Cardiac fibroblast (primary cell): Measurements from ENCODE around the gene CBX6.

Experiments used
- DNase-seq, 2 donors: peaks; one replicate each; pipeline versions ENCODE4 v3.0.0 to v3.0.0-alpha.2; 2010; ENCODE audit warnings: low read depth in 2 of 2
- H3K4me3 ChIP-seq, 2 donors: replicated peaks in 1 of 2; 1 replicate in 1 of 2; 2 replicates in 1 of 2; pipeline ENCODE4 v1.5.1; 2011; ENCODE audit warnings: low read depth in 2 of 2, low read length in 2 of 2, mild to moderate bottlenecking in 2 of 2, moderate library complexity in 1 of 2
- CTCF ChIP-seq: IDR thresholded peaks from one replicate; pipeline ENCODE4 v1.5.1; 2011; ENCODE audit warnings: low read depth, mild to moderate bottlenecking, low read length, inconsistent platforms

The CBX6 gene

GRCh38 chr22:38840129-38840528, 31.9 kb downstream of the CBX6 start:
- H3K4me3 ChIP-seq: no peak overlapping the region
- TF ChIP-seq CTCF: no peak

GRCh38 chr22:38839686-38840085, 32.3 kb downstream of the CBX6 start:
- H3K4me3 ChIP-seq: no peak overlapping the region
- no peak for TF ChIP-seq CTCF
- DNase-seq: no peak

More at GRCh38 chr22:38840129-38840528, 31.9 kb downstream of the CBX6 start:
- DNase-seq: no peak

- TF ChIP-seq CTCF: no peak
- no peak overlapping the region for H3K4me3 ChIP-seq
Observed at GRCh38 chr22:38837414-38837928, 34.5 kb downstream of the CBX6 start.

GRCh38 chr22:38835888-38836301, 36.1 kb downstream of the CBX6 start:
- no peak overlapping the region for H3K4me3 ChIP-seq
- DNase-seq: peak in 1 of 2 donors; percentile 43
- TF ChIP-seq CTCF: no peak

More at GRCh38 chr22:38837414-38837928, 34.5 kb downstream of the CBX6 start:
- no peak for DNase-seq

- DNase-seq: no peak
- no peak overlapping the region for H3K4me3 ChIP-seq
- no peak for TF ChIP-seq CTCF
Observed at GRCh38 chr22:38834991-38835390, 37.0 kb downstream of the CBX6 start.

GRCh38 chr22:38834215-38834953, 37.6 kb downstream of the CBX6 start:
- no peak for TF ChIP-seq CTCF
- no peak for DNase-seq
- H3K4me3 ChIP-seq: no peak overlapping the region
